KOPT-K1 (cell line): ENCODE results near the gene SEPTIN5.

Experiments
- H3K27ac ChIP-seq: fragments of 200-600 bp; sonication (generic); 2 replicates; pipeline ENCODE4 v1.5.1; 2016; ENCODE audit warnings: antibody characterized with exemption, mild to moderate bottlenecking, low read depth, low read length; ENCODE audit not compliant: poor library complexity, severe bottlenecking
- H3K36me3 ChIP-seq: fragments of 200-600 bp; sonication (generic); 2 replicates; pipeline ENCODE4 v1.5.1; 2017; ENCODE audit warnings: antibody characterized with exemption, mild to moderate bottlenecking, low read length, moderate library complexity; ENCODE audit not compliant: insufficient read depth
- H3K9me3 ChIP-seq: fragments of 200-600 bp; sonication (generic); 2 replicates; pipeline ENCODE4 v1.5.1; 2017; ENCODE audit warnings: antibody characterized with exemption, low read length, mild to moderate bottlenecking; ENCODE audit not compliant: insufficient read depth, poor library complexity, severe bottlenecking

Gene SEPTIN5

DNA sequence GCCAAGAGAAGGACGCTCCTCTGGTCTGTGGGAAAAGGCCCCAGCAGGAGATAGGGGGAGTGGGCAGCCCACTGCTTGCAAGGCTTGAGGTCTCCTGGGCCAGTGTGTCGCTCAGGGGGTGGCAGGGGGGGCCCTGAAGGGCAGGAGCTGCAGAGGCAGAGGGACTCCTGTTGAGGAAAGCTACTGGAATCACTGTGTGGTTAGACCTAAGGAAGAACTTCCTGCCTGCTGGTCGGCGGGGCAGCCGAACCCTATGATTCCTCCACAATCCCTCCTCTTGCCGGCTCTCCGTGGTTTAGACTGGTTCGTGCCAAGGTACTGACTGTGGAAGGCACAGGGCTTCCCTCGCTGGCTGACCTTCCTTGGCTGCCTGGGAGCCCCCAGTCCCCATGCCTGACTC lies 15.2 kb downstream of the SEPTIN5 start:
- Histone ChIP-seq H3K27ac (no peak overlapping the region), H3K9me3 (no peaks in the 10 kb centered on the region), H3K36me3 (no peaks in the 10 kb centered on the region)

DNA sequence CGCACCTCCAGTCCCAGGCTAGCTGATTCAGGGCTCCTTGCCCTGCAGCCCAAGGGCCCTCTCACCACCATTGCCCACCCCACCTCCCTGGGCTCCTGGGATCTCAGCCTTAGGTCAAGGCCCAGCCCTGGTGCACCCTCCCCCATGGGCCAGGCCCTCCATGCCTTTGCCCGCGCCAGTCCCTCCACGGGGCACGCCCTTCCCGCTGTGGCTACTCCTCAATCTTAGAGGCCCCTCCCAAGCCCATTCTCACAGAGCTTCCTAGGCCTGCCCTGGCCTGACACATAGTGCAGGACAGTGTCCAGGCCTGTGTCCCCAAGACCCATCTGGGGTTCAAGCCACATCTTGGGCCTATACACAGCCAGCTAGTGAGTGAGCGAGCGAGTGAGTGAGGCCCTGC lies 15.9 kb downstream of the SEPTIN5 start:
- H3K9me3 ChIP-seq: no peaks in the 10 kb centered on the region
- no peak overlapping the region for H3K27ac ChIP-seq
- no peaks in the 10 kb centered on the region for H3K36me3 ChIP-seq

DNA sequence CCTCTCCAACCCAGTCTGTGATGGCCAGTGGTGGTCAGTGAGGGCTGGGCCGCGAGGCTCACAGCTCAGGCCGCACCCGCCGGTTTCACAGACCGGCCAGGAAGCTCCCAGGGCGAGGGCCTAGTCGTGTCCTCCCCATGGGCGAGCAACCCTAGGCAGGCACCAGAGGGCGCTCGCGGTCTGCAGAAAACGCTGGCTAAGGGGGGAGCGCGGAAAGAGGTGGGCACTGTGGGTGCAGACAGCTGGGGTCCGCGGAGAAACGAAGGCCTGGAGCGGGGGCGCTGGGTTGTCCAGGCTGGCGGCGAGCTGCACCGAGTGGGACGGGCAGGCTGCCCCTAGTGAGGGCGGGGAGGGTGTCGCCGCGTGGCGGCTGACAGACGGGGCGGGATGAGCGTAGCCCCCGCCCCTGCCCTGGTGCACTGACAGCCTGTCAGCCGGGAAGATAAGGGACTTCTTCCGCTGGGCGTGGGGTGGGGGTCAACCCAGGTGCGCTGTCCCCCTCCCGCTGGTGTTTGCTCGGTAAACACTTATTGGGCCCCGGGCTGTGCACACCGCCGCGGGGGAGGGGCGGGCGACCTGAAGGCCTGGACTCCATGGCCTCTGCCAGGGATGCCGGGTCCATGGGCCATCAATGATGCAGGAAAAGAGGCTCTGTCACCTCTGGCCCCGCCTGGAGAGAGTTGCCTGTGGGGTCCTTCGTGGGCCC lies 16.5 kb downstream of the SEPTIN5 start:
- H3K36me3 ChIP-seq: no peaks in the 10 kb centered on the region
- H3K9me3 ChIP-seq: no peaks in the 10 kb centered on the region
- peak overlapping the region; percentile 47 for H3K27ac ChIP-seq

DNA sequence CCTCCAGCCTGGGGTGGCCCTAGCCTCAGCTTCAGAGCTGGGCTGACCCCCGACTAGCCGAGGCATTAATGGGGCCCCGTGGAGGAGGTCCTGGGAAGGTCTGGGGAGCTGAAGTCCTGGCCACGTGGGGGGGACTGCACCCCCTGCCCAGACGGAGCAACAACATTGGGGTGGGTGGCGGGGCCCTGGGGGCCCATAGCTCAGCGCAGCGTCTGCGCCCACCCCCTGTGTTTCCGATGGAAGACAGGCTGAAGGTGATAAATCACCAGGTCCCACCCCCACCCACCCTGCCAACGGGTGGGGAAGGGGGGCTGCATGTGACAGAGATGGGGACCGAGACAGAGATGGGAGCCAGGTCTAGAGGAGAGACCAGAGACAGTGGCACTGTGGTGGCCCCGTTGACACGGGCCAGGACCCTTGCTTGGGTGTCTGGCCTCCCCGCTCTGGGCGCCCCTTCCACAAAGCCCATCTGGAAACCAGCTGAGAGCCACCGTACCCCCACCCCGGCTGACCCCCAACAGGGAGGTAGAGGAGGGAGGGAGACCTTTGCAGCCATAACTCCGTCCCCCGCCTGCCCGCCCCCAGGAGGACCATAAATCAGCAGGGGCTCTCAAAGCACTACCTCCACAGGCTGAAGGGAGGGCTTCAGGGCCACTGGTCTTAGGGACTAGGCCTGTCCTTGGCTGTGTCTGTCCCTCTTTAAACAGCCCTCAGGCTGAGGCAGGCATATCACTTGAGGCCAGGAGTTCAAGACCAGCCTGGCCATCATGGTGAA lies 17.2 kb downstream of the SEPTIN5 start:
- no peaks in the 10 kb centered on the region for H3K9me3 ChIP-seq
- no peak overlapping the region for H3K27ac ChIP-seq
- H3K36me3 ChIP-seq: no peaks in the 10 kb centered on the region

DNA sequence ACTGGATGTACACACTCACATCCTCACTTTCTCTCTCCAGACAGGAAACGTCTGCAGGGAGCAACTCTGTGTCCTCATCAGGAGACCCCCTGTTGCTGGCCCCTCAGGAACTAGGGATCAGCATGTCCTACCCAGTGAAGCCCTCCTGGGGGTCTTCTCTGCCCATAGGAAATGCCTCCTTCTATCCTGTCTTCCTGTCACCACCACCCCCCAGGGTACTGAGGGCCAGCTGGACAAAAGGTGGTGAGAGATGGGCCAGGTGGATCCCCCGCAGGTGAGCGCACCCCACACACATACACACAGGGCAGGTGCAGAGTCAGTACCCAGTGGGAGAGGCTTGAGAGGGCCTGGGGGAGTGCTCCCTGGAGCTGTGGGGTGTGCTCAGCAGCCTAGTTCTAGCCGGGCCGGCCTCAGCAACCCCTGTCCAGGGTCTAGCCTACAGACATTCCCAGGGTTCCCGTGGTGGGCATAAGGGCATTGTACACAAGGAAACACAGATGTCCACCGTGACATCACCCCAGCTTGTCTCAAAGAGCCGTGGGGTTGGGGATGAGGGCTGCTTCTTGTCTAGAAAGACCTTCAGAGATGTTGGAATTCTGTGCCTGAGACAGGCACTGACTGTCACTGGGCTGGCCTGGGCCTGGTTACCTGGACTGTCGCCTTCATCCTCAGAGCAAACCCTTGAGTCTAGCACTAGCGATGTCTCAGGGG lies 18.3 kb downstream of the SEPTIN5 start:
- Histone ChIP-seq H3K9me3 (no peaks in the 10 kb centered on the region), H3K36me3 (no peaks in the 10 kb centered on the region), H3K27ac (no peak overlapping the region)

DNA sequence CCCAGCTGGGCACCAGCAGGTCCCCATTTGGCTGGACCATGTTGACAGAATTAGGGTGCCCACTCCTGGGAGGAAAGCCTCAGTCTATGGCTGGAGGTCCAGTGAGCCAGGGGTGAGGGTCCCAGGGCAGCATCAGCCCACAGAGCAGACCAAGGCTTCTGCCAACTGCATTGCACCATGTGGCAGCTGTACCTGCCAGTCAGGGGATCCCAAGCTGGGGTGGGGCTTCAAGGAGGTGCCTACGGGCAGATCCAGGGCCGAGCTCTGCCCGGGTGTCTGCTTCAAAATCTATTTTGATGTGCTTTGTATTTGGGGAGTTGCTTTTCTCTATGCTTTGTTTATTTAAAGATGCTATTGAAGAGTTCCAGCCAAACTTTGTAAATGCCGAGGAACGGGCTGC lies 19.5 kb downstream of the SEPTIN5 start:
- H3K27ac ChIP-seq: no peak overlapping the region

DNA sequence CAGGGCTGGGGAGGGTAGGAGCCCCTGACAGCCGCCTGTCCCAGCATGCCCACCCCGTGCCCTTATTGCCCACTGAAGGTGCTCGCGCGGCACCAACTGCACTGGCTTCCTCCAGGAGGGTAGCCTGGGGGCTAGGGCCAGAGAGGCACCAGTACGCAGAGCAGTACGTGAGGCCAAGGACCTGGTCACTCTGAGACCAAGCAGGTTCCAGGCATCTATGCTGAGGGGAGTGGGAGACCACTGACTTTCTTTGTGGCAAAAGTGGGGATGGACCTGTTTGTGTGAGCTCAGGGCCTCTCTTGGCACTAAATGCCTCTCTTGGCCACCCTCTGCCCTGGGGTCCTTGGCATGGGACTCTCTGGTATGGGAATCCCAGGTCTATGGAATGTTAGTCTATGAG lies 19.9 kb downstream of the SEPTIN5 start:
- H3K36me3 ChIP-seq: no peaks in the 10 kb centered on the region
- no peak overlapping the region for H3K27ac ChIP-seq
- H3K9me3 ChIP-seq: no peaks in the 10 kb centered on the region

More for the DNA sequence above, 19.5 kb downstream of the SEPTIN5 start:
- H3K9me3 ChIP-seq: no peaks in the 10 kb centered on the region
- no peaks in the 10 kb centered on the region for H3K36me3 ChIP-seq

DNA sequence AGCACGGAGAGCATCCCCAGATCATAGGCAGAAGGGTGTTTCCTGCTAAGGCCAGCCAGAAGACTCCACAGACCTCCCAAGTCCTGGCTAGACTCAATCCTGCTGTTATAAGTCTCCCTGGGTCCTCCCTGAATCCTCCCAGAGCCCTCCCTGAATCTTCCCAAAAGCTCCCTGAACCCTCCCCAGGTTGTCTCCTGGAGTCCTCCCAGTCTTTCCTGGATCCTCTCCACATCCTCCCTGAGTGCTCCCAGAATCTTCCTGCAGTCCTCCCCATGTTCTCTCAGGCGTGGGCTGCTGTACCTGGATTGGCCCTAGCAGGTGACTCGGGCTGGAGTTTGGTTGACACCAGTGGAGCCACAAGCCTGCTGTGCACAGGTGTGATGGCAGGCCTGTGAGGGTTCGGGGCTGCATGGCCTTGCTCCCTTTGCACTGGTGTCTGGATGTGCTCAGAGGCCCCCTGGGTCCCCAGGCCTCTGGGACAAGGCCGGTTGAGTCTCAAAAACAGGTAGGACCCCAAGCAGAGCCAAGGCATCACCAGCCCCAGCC lies 20.6 kb downstream of the SEPTIN5 start:
- no peaks in the 10 kb centered on the region for H3K36me3 ChIP-seq
- H3K9me3 ChIP-seq: no peaks in the 10 kb centered on the region
- no peak overlapping the region for H3K27ac ChIP-seq

DNA sequence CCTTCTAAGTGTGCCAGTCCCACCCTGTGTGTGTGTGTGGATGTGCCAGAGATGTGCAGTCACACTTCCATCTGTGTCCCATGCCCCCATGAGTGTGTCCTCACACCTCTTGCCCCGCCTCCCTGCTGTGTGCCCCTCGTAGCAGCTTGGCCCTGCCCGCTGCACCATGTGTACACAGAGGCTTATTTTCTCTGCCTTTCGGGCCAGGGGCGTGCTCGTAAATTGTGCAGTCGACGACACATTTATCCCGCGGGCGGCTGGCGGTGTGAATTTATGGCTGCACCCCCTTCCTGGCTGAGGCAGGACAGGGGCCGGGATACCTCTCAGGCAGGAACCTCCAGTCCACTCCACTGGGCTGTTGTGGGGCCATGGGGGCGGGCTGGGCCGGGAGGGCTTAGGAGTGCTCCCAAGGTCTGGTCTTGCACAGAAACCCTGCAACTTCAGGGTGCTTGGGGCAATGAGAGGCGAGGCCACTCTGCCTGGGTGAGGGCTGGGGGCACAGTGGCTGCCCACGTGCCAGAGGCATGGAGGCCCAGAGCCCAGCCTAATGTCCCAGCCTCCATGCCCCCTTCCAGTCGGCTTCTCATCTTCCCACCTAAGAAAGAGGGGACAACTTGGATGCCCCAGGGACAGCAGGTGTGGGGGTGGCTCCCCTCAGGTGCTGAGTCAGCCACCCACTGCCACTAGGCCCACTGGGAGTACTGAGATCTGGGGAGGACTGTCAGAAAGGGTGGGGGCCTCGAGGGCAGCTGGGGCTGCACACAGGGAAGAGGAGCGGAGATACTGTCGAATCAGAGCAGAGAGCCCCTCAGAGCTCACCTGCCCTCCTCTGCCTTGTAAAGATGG lies 21.6 kb downstream of the SEPTIN5 start:
- Histone ChIP-seq H3K9me3 (no peaks in the 10 kb centered on the region), H3K36me3 (no peaks in the 10 kb centered on the region), H3K27ac (no peak overlapping the region)

DNA sequence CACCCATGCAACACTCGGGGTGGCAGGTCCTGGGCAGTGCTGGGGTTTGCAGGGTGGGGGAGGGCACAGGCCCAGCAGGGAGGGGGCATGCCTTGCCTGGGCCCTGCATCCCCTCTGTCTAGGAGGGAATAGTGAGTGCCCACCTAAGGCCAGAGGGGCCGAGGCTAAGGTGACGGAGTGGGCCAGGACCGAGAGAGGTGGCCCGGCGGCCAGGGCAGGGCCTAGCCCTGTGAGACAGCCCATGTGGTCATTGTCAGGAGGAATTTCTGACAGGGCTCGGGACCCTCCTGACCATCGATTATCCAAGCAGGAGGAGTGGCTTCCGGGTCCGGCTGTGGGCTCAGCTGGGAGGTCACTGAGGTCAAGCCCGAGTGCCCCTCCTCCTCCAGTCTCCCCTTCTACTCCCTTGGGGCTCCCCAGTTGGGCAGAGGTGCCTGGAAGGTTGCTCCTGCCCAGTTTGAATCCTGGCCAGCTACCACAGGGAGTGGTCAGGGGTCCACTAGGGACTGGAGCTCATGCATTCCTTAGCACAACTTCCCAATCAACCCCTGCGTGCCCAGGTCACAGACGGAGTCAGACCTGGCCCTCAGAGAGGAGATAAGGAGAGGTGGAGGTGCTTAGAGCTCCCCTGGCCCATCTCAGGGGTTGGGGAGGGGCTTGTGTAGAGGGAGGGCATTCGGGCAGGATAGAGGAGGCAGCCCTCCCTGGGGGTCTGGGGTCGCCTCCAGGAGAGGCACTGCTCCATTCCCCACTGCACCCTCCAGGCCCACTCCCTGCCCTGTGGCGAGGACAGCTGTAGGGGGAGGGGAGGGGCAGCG lies 23.8 kb downstream of the SEPTIN5 start:
- Histone ChIP-seq H3K27ac (no peak overlapping the region), H3K36me3 (no peaks in the 10 kb centered on the region), H3K9me3 (no peaks in the 10 kb centered on the region)

DNA sequence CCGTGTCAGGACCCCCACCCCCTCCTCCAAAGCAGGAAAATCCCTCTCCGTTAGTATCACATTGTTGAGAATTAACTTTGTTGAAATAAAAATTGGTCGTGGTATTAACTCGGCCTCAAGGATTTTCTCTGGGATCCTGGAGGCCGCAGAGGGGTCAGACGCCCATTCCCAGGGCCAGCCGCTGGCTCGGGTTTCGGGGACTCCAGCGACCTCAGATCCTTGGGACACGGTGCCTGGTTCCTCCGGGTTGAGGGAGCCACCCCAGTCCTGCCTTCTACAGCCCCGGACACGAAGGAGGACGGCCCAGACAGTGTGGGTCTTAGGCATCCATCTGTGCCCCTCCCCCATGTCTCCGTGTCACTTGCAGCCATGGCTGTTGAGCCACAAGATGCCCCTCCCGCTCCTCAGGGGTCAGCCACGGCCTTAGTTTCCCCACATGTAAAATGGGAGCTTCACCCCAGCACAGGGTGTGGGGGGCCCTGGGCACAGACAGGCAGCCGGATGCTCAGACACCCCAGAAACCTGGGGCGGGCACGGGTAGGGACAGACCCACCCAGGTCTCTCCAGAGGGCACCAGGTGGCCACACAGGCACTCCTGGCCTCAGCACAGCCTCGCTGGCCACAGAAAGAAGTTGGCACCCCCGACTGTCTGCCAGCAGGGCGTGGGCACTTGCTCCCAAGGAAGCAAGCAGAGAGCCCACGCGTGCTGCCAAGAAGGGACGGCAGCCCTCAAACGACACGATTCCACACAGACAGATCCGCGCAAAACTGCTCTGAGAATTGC lies 24.6 kb downstream of the SEPTIN5 start:
- Histone ChIP-seq H3K36me3 (no peaks in the 10 kb centered on the region), H3K27ac (no peak overlapping the region), H3K9me3 (no peaks in the 10 kb centered on the region)

DNA sequence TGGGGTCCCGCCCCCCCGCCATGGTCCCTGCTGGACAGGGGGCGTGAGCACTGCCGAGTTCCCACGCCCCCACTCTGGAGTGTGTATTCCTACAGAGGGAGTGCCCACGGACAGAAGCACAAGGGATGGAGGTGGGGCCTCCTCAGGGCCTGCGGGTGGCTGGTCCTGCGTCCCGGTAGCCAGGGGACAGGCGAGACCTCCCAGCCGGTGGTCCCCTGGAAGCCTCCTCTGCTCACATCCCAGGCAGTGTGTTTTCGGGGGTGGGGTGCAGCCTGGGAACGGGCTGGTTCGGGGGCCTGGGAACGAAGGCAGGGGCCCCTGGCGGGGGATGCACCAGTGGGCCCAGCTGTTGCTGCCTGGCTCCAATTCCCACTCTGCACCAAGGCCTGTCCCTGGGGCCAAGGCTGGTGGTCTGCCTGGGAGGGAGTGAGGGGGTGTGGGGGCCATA lies 25.2 kb downstream of the SEPTIN5 start:
- H3K27ac ChIP-seq: no peak overlapping the region
- no peaks in the 10 kb centered on the region for H3K9me3 ChIP-seq
- H3K36me3 ChIP-seq: no peaks in the 10 kb centered on the region

DNA sequence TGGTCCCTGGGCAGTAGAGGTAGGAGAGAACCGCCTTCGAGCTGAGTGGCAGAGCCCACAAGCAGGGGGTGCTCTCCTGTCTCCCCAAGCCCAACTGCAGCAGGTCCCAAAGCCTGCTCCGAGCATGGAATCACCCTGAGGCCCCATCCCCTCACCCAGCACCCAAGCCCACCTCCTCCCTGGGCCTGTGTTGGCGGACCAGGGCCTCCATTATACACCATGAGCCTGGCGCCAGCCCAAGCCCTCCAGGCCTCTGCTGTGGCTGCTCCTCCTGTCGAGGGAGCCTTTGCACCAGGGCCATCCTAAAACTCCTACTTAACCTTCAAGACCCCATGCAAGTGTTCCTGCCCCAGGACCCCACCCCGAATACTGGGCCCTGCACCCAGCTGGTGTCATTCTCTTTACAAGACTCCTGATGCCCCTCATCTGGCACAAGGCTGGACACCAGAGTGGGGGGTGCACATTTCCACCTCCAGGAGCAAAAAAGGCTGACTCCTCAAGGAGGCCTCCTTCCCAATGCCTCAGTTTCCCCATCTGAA lies 25.7 kb downstream of the SEPTIN5 start:
- H3K27ac ChIP-seq: no peak overlapping the region
- H3K36me3 ChIP-seq: no peaks in the 10 kb centered on the region
- no peaks in the 10 kb centered on the region for H3K9me3 ChIP-seq
